Right lobe of liver (tissue), 4 donors: ENCODE data around the gene MAST3.

Experiments
- POLR2A ChIP-seq: fragments of 450-650 bp; IDR thresholded peaks from one replicate; pipeline ENCODE4 v1.6.1; 2017; ENCODE audit warnings: antibody characterized with exemption, mild to moderate bottlenecking
- TF ChIP-seq, protein P1 (sequence below), 4 donors: fragments of 200-600 bp in 3 of 4; fragments of 450-650 bp in 1 of 4; IDR thresholded peaks; one replicate each; pipeline versions ENCODE4 v1.5.1 to v1.8.0; 2016 to 2022; ENCODE audit warnings: antibody characterized with exemption in 4 of 4, mild to moderate bottlenecking in 2 of 4
- donor health status: DM: no; HTN: no; CAD: no.
- donor health status: DM: no; HTN: no; CAD: no.
- donor health status: DM: no; HTN: yes; CAD: no.

DNA sequence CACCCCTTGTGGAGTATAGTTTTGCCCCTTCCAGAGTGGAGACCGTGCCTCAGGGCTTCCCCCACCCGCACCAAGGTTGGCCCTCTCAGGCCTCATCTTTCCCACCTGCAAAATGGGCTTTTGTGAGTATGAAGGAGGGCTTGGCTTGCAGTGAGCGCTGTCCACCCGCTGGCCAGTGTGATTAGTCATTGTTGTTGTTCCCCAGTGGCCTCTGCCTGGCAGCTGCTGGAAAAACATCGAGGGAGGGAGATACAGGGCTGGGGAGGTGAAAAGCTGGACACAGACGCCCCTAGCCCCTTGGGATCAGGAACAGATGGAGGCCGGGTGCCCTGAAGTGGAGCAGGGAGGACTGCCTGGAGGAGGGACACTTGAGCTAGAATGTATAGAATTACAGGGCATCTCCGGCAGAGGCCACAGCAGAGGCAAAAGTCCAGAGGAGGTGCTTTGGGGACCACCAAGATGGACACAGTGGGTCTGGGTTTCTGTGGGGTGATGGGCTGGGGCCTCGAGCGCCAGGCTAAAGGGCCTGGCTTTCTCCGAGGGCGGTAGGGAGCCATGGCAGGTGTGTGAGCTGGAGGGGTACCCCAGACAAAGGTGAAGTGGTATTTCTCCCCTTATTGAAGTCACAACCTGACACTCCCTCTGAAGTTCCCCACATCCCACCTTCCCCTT lies 6.9 kb upstream of the MAST3 start:
- TF ChIP-seq, protein P1, sequence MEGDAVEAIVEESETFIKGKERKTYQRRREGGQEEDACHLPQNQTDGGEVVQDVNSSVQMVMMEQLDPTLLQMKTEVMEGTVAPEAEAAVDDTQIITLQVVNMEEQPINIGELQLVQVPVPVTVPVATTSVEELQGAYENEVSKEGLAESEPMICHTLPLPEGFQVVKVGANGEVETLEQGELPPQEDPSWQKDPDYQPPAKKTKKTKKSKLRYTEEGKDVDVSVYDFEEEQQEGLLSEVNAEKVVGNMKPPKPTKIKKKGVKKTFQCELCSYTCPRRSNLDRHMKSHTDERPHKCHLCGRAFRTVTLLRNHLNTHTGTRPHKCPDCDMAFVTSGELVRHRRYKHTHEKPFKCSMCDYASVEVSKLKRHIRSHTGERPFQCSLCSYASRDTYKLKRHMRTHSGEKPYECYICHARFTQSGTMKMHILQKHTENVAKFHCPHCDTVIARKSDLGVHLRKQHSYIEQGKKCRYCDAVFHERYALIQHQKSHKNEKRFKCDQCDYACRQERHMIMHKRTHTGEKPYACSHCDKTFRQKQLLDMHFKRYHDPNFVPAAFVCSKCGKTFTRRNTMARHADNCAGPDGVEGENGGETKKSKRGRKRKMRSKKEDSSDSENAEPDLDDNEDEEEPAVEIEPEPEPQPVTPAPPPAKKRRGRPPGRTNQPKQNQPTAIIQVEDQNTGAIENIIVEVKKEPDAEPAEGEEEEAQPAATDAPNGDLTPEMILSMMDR (IDR thresholded peaks at IDR 0.05): no peak
- no peak for TF ChIP-seq POLR2A
